Kasumi-1 (cell line): ENCODE measurements around the gene BAG3.
A peak's percentile ranks its signal among the peaks of the same experiment; 100 is the strongest.
"Not testable (repeated sequence)": the region's sequence is repeated elsewhere in the genome, so short reads cannot be mapped to it uniquely, and the experiment has no call there.

Source experiments
- DNase-seq, 2 experiments: peaks; one replicate each; lab custom pipeline; 2025; lab: John Stamatoyannopoulos, UW

BAG3 gene

GRCh38 chr10:119693262-119693957 lies 42.2 kb downstream of the BAG3 start:
- no peak for DNase-seq

- no peak for DNase-seq
Measured at GRCh38 chr10:119694608-119695007, 43.4 kb downstream of the BAG3 start.

GRCh38 chr10:119700321-119700954 lies 49.3 kb downstream of the BAG3 start:
- DNase-seq = peak; percentile 67 to 69

- DNase-seq = no peak
Measured at GRCh38 chr10:119701861-119702260, 50.7 kb downstream of the BAG3 start.

- DNase-seq = no peak
Measured at GRCh38 chr10:119702583-119702982, 51.4 kb downstream of the BAG3 start.

- no peak for DNase-seq
Measured at GRCh38 chr10:119703903-119704508, 52.8 kb downstream of the BAG3 start.

- no peak for DNase-seq
Measured at GRCh38 chr10:119705434-119705831, 54.3 kb downstream of the BAG3 start.

- DNase-seq = no peak
Measured at GRCh38 chr10:119706521-119707278, 55.5 kb downstream of the BAG3 start.

GRCh38 chr10:119707331-119707730 lies 56.2 kb downstream of the BAG3 start:
- not testable (repeated sequence) for DNase-seq

- not testable (repeated sequence) for DNase-seq
Measured at GRCh38 chr10:119710935-119711334, 59.8 kb downstream of the BAG3 start.

- no peak for DNase-seq
Measured at GRCh38 chr10:119713744-119714483, 62.7 kb downstream of the BAG3 start.

- DNase-seq = no peak
Measured at GRCh38 chr10:119714484-119714816, 63.3 kb downstream of the BAG3 start.

GRCh38 chr10:119715628-119716505 lies 64.7 kb downstream of the BAG3 start:
- DNase-seq = no peak

GRCh38 chr10:119723161-119723560 lies 72.0 kb downstream of the BAG3 start:
- DNase-seq = no peak

GRCh38 chr10:119723624-119724023 lies 72.4 kb downstream of the BAG3 start:
- peak in 1 of 2 experiments; percentile 15 for DNase-seq

- DNase-seq = peak; percentile 64 to 82
Measured at GRCh38 chr10:119724593-119725516, 73.7 kb downstream of the BAG3 start.

GRCh38 chr10:119725517-119725827 lies 74.3 kb downstream of the BAG3 start:
- no peak for DNase-seq

- peak; percentile 100 for DNase-seq
Measured at GRCh38 chr10:119725828-119726675, 74.9 kb downstream of the BAG3 start, which contains the start of gene INPP5F. TSS of gene INPP5F (plus strand) at chr10:119726050. CDS start at chr10:119726263, 213 bp downstream.
